GM21381 (cell line): ENCODE results near the gene NRCAM.
"Not testable (repeated sequence)": the region's sequence is repeated elsewhere in the genome, so short reads cannot be mapped to it uniquely, and the experiment has no call there.

Experiments
- ATAC-seq: cut with Tn5 transposase; IDR thresholded peaks from one replicate; pipeline ENCODE4 v1.9.1; 2021; ENCODE audit warnings: mild to moderate bottlenecking, moderate library complexity; ENCODE audit not compliant: unreplicated experiment

The NRCAM gene

GRCh38 chr7:108360058-108360800 is 96.0 kb downstream of the NRCAM start:
- no peak for ATAC-seq

- no peak for ATAC-seq
These were observed 97.7 kb downstream of the NRCAM start for GRCh38 chr7:108358553-108358952.

GRCh38 chr7:108351729-108352131 is 104.5 kb downstream of the NRCAM start:
- no peak for ATAC-seq

- ATAC-seq, result no peak
These were observed 107.3 kb downstream of the NRCAM start for GRCh38 chr7:108348913-108349312.

- ATAC-seq, result no peak
These were observed 108.6 kb downstream of the NRCAM start for GRCh38 chr7:108347616-108348015.

GRCh38 chr7:108345710-108346336 is 110.4 kb downstream of the NRCAM start:
- ATAC-seq, result no peak

- no peak for ATAC-seq
These were observed 115.3 kb downstream of the NRCAM start for GRCh38 chr7:108340856-108341411.

GRCh38 chr7:108340406-108340805 is 115.8 kb downstream of the NRCAM start:
- not testable (repeated sequence) for ATAC-seq

GRCh38 chr7:108335269-108335918 is 120.8 kb downstream of the NRCAM start:
- ATAC-seq, result no peak

GRCh38 chr7:108332937-108333336 is 123.3 kb downstream of the NRCAM start:
- no peak for ATAC-seq

- ATAC-seq, result no peak
These were observed 124.3 kb downstream of the NRCAM start for GRCh38 chr7:108331971-108332370.

GRCh38 chr7:108330227-108330626 is 126.0 kb downstream of the NRCAM start:
- no peak for ATAC-seq

- ATAC-seq, result no peak
These were observed 126.7 kb downstream of the NRCAM start for GRCh38 chr7:108329514-108329913.

- peak; percentile 68 for ATAC-seq
These were observed 128.0 kb downstream of the NRCAM start for GRCh38 chr7:108328174-108328651.

- ATAC-seq, result peak; percentile 41
These were observed 128.9 kb downstream of the NRCAM start for GRCh38 chr7:108327353-108327752.

GRCh38 chr7:108326938-108327337 is 129.3 kb downstream of the NRCAM start:
- ATAC-seq, result no peak

- no peak for ATAC-seq
These were observed 131.9 kb downstream of the NRCAM start for GRCh38 chr7:108324053-108325038.

- ATAC-seq, result no peak
These were observed 133.1 kb downstream of the NRCAM start for GRCh38 chr7:108322925-108323832.

GRCh38 chr7:108322046-108322445 is 134.2 kb downstream of the NRCAM start:
- ATAC-seq, result no peak
